Measurements from ENCODE around the gene MAML2.

Gene MAML2

GRCh38 chr11:96267496-96268032 lies 75.4 kb downstream of the MAML2 start:
- H3K4me3 ChIP-seq (ENCODE audit: control insufficient read depth, low read depth, low read length), result no peak overlapping the region
- DNase-seq (ENCODE audit: low read depth), result no peak
- no peak for TF ChIP-seq CTCF (conservative IDR thresholded peaks at IDR 0.05; ENCODE audit: control insufficient read depth, insufficient read depth, low read depth, low read length)

- H3K4me3 ChIP-seq (ENCODE audit: control insufficient read depth, low read depth, low read length), result no peak overlapping the region
- peak; percentile 32 for DNase-seq (ENCODE audit: low read depth)
Measured at GRCh38 chr11:96267001-96267495, 75.9 kb downstream of the MAML2 start.

GRCh38 chr11:96265972-96266371 lies 77.0 kb downstream of the MAML2 start:
- no peak for TF ChIP-seq CTCF (conservative IDR thresholded peaks at IDR 0.05; ENCODE audit: control insufficient read depth, insufficient read depth, low read depth, low read length)
- H3K4me3 ChIP-seq (ENCODE audit: control insufficient read depth, low read depth, low read length), result no peak overlapping the region
- no peak for DNase-seq (ENCODE audit: low read depth)

More at GRCh38 chr11:96267001-96267495, 75.9 kb downstream of the MAML2 start:
- TF ChIP-seq CTCF (conservative IDR thresholded peaks at IDR 0.05; ENCODE audit: control insufficient read depth, insufficient read depth, low read depth, low read length), result no peak

GRCh38 chr11:96265220-96265737 lies 77.7 kb downstream of the MAML2 start:
- no peak for TF ChIP-seq CTCF (conservative IDR thresholded peaks at IDR 0.05; ENCODE audit: control insufficient read depth, insufficient read depth, low read depth, low read length)

GRCh38 chr11:96264364-96264763 lies 78.6 kb downstream of the MAML2 start:
- no peak overlapping the region for H3K4me3 ChIP-seq (ENCODE audit: control insufficient read depth, low read depth, low read length)
- no peak for DNase-seq (ENCODE audit: low read depth)
- no peak for TF ChIP-seq CTCF (conservative IDR thresholded peaks at IDR 0.05; ENCODE audit: control insufficient read depth, insufficient read depth, low read depth, low read length)

More at GRCh38 chr11:96265220-96265737, 77.7 kb downstream of the MAML2 start:
- no peak overlapping the region for H3K4me3 ChIP-seq (ENCODE audit: control insufficient read depth, low read depth, low read length)
- DNase-seq (ENCODE audit: low read depth), result no peak

GRCh38 chr11:96263238-96263763 lies 79.7 kb downstream of the MAML2 start:
- no peak overlapping the region for H3K4me3 ChIP-seq (ENCODE audit: control insufficient read depth, low read depth, low read length)

More at GRCh38 chr11:96263238-96263763, 79.7 kb downstream of the MAML2 start:
- DNase-seq (ENCODE audit: low read depth), result peak; percentile 90
- no peak for TF ChIP-seq CTCF (conservative IDR thresholded peaks at IDR 0.05; ENCODE audit: control insufficient read depth, insufficient read depth, low read depth, low read length)
